H1 (cell line): ENCODE measurements around the gene PPP1R18. TPM values are rescaled to one million over a fixed set of nuclear protein-coding genes. Genes with fewer than 3 reads are reported as not detected.

Experiments used
- CTCF ChIA-PET: fragments of 300-600 bp; sonication (Branson Sonifier 250); formaldehyde crosslinking; loops from one replicate; lab custom pipeline; 2021; ENCODE audit not compliant: partially characterized antibody; lab: Charles Lee
- POLR2A ChIA-PET: fragments of 300-600 bp; sonication (Branson Sonifier 250); formaldehyde crosslinking; loops from one replicate; lab custom pipeline; 2021; ENCODE audit warnings: inconsistent platforms; ENCODE audit not compliant: partially characterized antibody; lab: Charles Lee
- DNase-seq, 2 experiments: peaks; one replicate each; pipeline versions ENCODE4 v3.0.0 to v3.0.0-alpha.2; 2010 to 2022; ENCODE audit warnings: low spot score in 2 of 2, low read depth in 1 of 2, mixed read lengths in 1 of 2
- FAIRE-seq: peaks from 2 replicates; lab custom pipeline; 2011; peaks lifted over from hg19 to GRCh38; lab: Jason Lieb, UNC
- H2AFZ ChIP-seq: 2 replicates; pipeline ENCODE4 v1.8.1; 2012; ENCODE audit warnings: low read length, inconsistent platforms
- H2AK5ac ChIP-seq: 2 replicates; pipeline ENCODE4 v1.6.1; 2013; ENCODE audit warnings: low read depth, low read length
- H2BK120ac ChIP-seq: replicated peaks from 2 replicates; pipeline ENCODE3; 2013; ENCODE audit warnings: low read depth, low read length, inconsistent platforms
- H2BK12ac ChIP-seq: 2 replicates; pipeline ENCODE4 v1.6.1; 2013; ENCODE audit warnings: low read depth, low read length
- H2BK15ac ChIP-seq: 2 replicates; pipeline ENCODE4 v1.6.1; 2013; ENCODE audit warnings: low read length
- H2BK20ac ChIP-seq: 2 replicates; pipeline ENCODE4 v1.6.1; 2013; ENCODE audit warnings: low read length
- H2BK5ac ChIP-seq: 2 replicates; pipeline ENCODE4 v1.6.1; 2013; ENCODE audit warnings: low read depth, low read length
- H3K14ac ChIP-seq: 2 replicates; pipeline ENCODE4 v1.6.1; 2013; ENCODE audit warnings: inconsistent platforms; ENCODE audit not compliant: insufficient read length
- H3K18ac ChIP-seq: 2 replicates; pipeline ENCODE4 v1.6.1; 2013; ENCODE audit warnings: low read length; ENCODE audit errors: extremely low read depth
- H3K23ac ChIP-seq: 2 replicates; pipeline ENCODE4 v1.6.1; 2013; ENCODE audit warnings: inconsistent platforms; ENCODE audit not compliant: insufficient read length
- H3K23me2 ChIP-seq: 2 replicates; pipeline ENCODE4 v1.6.1; 2013; ENCODE audit warnings: low read depth, low read length
- H3K27ac ChIP-seq: 2 replicates; pipeline ENCODE4 v1.6.1; 2011; ENCODE audit warnings: low read depth, low read length, inconsistent platforms
- H3K27me3 ChIP-seq, 4 experiments: replicated peaks in 1 of 4; 1 replicate in 1 of 4; 2 replicates in 3 of 4; pipeline versions ENCODE4 v1.6.1 to v1.8.1; 2011 to 2013; ENCODE audit warnings: low read length in 3 of 4, mild to moderate bottlenecking in 3 of 4, inconsistent platforms in 2 of 4, mixed read lengths in 2 of 4, moderate library complexity in 1 of 4; ENCODE audit not compliant: control insufficient read depth in 3 of 4, insufficient read depth in 3 of 4; ENCODE audit errors: extremely low read depth in 1 of 4
- H3K36me3 ChIP-seq, 4 experiments: 2 replicates each; pipeline versions ENCODE4 v1.6.1 to v1.8.1; 2011 to 2013; ENCODE audit warnings: mild to moderate bottlenecking in 4 of 4, low read length in 3 of 4, moderate library complexity in 2 of 4, control low read depth in 1 of 4, inconsistent platforms in 1 of 4; ENCODE audit not compliant: insufficient read depth in 4 of 4, control insufficient read depth in 2 of 4
- H3K4ac ChIP-seq: replicated peaks from 2 replicates; pipeline ENCODE3; 2013; ENCODE audit warnings: low read length, low read depth, mixed read lengths, inconsistent platforms; ENCODE audit not compliant: insufficient read length
- H3K4me1 ChIP-seq, 4 experiments: replicated peaks in 1 of 4; 1 replicate in 1 of 4; 2 replicates in 3 of 4; pipeline versions ENCODE4 v1.6.1 to v1.8.1; 2011 to 2013; ENCODE audit warnings: low read length in 3 of 4, inconsistent platforms in 2 of 4, mixed read lengths in 1 of 4; ENCODE audit not compliant: insufficient read depth in 4 of 4, control insufficient read depth in 3 of 4
- H3K4me2 ChIP-seq, 2 experiments: 2 replicates each; pipeline versions ENCODE4 v1.6.1 to v1.8.1; 2011 to 2013; ENCODE audit warnings: low read depth in 2 of 2, low read length in 2 of 2, control low read depth in 1 of 2, inconsistent platforms in 1 of 2, mild to moderate bottlenecking in 1 of 2; ENCODE audit not compliant: insufficient read depth in 1 of 2
- H3K4me3 ChIP-seq, 4 experiments: fragments of 200-600, 300-600 bp in 1 of 4; sonication (generic), shearing (Covaris generic), sonication (Bioruptor Twin) in 1 of 4; 2 replicates each; pipeline versions ENCODE4 v1.5.1 to v1.8.1; 2011 to 2016; ENCODE audit warnings: low read length in 4 of 4, low read depth in 3 of 4, control low read depth in 2 of 4, inconsistent platforms in 2 of 4, mild to moderate bottlenecking in 2 of 4, mixed read lengths in 1 of 4, moderate library complexity in 1 of 4; ENCODE audit not compliant: insufficient read depth in 2 of 4; ENCODE audit errors: extremely low read depth in 1 of 4
- H3K56ac ChIP-seq: replicated peaks from 2 replicates; pipeline ENCODE3; 2013; ENCODE audit warnings: low read depth, mild to moderate bottlenecking, mixed read lengths, low read length, inconsistent platforms; ENCODE audit not compliant: insufficient read length
- H3K79me1 ChIP-seq: 2 replicates; pipeline ENCODE4 v1.6.1; 2013; ENCODE audit warnings: low read depth, low read length, control low read depth
- H3K79me2 ChIP-seq, 2 experiments: 2 replicates each; pipeline versions ENCODE4 v1.6.1 to v1.8.1; 2012 to 2013; ENCODE audit warnings: low read length in 2 of 2, mild to moderate bottlenecking in 2 of 2, inconsistent platforms in 1 of 2; ENCODE audit not compliant: insufficient read depth in 2 of 2, control insufficient read depth in 1 of 2
- H3K9ac ChIP-seq, 4 experiments: replicated peaks in 1 of 4; 1 replicate in 1 of 4; 2 replicates in 3 of 4; pipeline versions ENCODE4 v1.6.1 to v1.8.1; 2011 to 2013; ENCODE audit warnings: low read depth in 3 of 4, low read length in 3 of 4, control low read depth in 2 of 4, mild to moderate bottlenecking in 2 of 4, moderate library complexity in 2 of 4, inconsistent platforms in 1 of 4; ENCODE audit errors: extremely low read depth in 1 of 4
- H3K9me3 ChIP-seq, 2 experiments: 2 replicates each; pipeline versions ENCODE4 v1.6.1 to v1.8.1; 2012 to 2013; ENCODE audit warnings: mild to moderate bottlenecking in 2 of 2, moderate library complexity in 2 of 2, control low read depth in 1 of 2, inconsistent platforms in 1 of 2, low read depth in 1 of 2, low read length in 1 of 2, mixed read lengths in 1 of 2; ENCODE audit not compliant: insufficient read depth in 2 of 2
- H4K20me1 ChIP-seq, 2 experiments: replicated peaks in 1 of 2; 2 replicates each; pipeline versions ENCODE3 to v1.8.1; 2011 to 2013; ENCODE audit warnings: inconsistent platforms in 2 of 2, low read length in 2 of 2, mild to moderate bottlenecking in 1 of 2; ENCODE audit not compliant: insufficient read depth in 2 of 2, control insufficient read depth in 1 of 2
- H4K5ac ChIP-seq: 2 replicates; pipeline ENCODE4 v1.6.1; 2013; ENCODE audit warnings: low read length, low read depth, mixed read lengths, inconsistent platforms; ENCODE audit not compliant: insufficient read length
- H4K8ac ChIP-seq: 2 replicates; pipeline ENCODE4 v1.8.0; 2013; ENCODE audit warnings: mild to moderate bottlenecking, moderate library complexity, low read length, inconsistent platforms; ENCODE audit not compliant: insufficient read depth; ENCODE audit errors: extremely low read depth
- H4K91ac ChIP-seq: replicated peaks from 2 replicates; pipeline ENCODE3; 2013; ENCODE audit warnings: low read length, mixed read lengths, inconsistent platforms; ENCODE audit not compliant: insufficient read length
- CHD1 ChIP-seq: IDR thresholded peaks from 2 replicates; pipeline ENCODE4 v1.6.1; 2012; ENCODE audit warnings: low read depth, low read length, improper control_type of control experiment
- CTBP2 ChIP-seq: IDR thresholded peaks from 2 replicates; pipeline ENCODE4 v1.7.0; 2011; ENCODE audit warnings: borderline replicate concordance, mild to moderate bottlenecking, moderate library complexity, mixed read lengths, low read length; ENCODE audit not compliant: insufficient read depth, insufficient read length
- KDM4A ChIP-seq: IDR thresholded peaks from one replicate; pipeline ENCODE4 v1.7.1; 2012; ENCODE audit warnings: low read depth, mild to moderate bottlenecking, moderate library complexity, low read length, inconsistent platforms; ENCODE audit not compliant: severe bottlenecking
- MAFK ChIP-seq: IDR thresholded peaks from 2 replicates; pipeline ENCODE4 v1.6.1; 2012; ENCODE audit warnings: low read depth, mild to moderate bottlenecking, improper control_type of control experiment, low read length
- NRF1 ChIP-seq: IDR thresholded peaks from 2 replicates; pipeline ENCODE4 v1.6.1; 2011; ENCODE audit warnings: mild to moderate bottlenecking, low read depth, low read length, improper control_type of control experiment
- POU5F1 ChIP-seq: IDR thresholded peaks from 2 replicates; pipeline ENCODE4 v1.6.1; 2011; ENCODE audit warnings: low read depth, mild to moderate bottlenecking, low read length, moderate library complexity
- RBBP5 ChIP-seq: IDR thresholded peaks from 2 replicates; pipeline ENCODE4 v1.7.1; 2012; ENCODE audit warnings: low read depth, mild to moderate bottlenecking, inconsistent platforms, low read length, moderate library complexity, borderline replicate concordance
- SP2 ChIP-seq: IDR thresholded peaks from 2 replicates; pipeline ENCODE4 v1.6.1; 2012; ENCODE audit warnings: mild to moderate bottlenecking, low read length, inconsistent platforms
- TCF12 ChIP-seq: IDR thresholded peaks from 2 replicates; pipeline ENCODE4 v1.6.1; 2011; ENCODE audit warnings: low read depth, mild to moderate bottlenecking, low read length
- YY1 ChIP-seq: IDR thresholded peaks from 2 replicates; pipeline ENCODE4 v1.6.1; 2011; ENCODE audit warnings: low read depth, mild to moderate bottlenecking, low read length
- WGBS, 2 experiments: shearing (Covaris generic) in 1 of 2; methylation state at CpG; one replicate each; pipeline versions ENCODE4 v1.1.6 to v1.1.7; 2013 to 2015; ENCODE audit warnings: low lambda C conversion rate in 2 of 2, mixed read lengths in 2 of 2, inconsistent platforms in 1 of 2, low coverage in 1 of 2, missing lambda C conversion rate in 1 of 2; ENCODE audit not compliant: insufficient replicate concordance in 2 of 2, insufficient coverage in 1 of 2, insufficient read length in 1 of 2; ENCODE audit errors: extremely low coverage in 1 of 2, missing lambda C conversion rate in 1 of 2; 5-methylcytosine and 5-hydroxymethylcytosine counted together
- polyA plus RNA-seq, 7 experiments: library from polyadenylated mRNA; depleted of rRNA in 3 of 7; stranded (reverse) in 5 of 7; unstranded in 2 of 7; fragments of >200 nt in 5 of 7; fragments of 200-250 nt in 2 of 7; gene quantifications; 1 replicate in 5 of 7; 2 replicates in 1 of 7; 4 replicates in 1 of 7; pipeline versions ENCODE4 v1.2.1 to v1.2.3, GENCODE V29; 2011 to 2013; ENCODE audit warnings: missing spikeins in 2 of 7, mixed read lengths in 2 of 7
- total RNA-seq: library from RNA; stranded (reverse); fragmentation: NEBNext Ultra II Directional; extraction: Animal tissue kit (Norgen Biotek cat#: 25700); gene quantifications from 2 replicates; pipeline ENCODE4 v1.2.1, GENCODE V29; 2021
- TF ChIP-seq, protein P1 (sequence below), 3 experiments: IDR thresholded peaks; 1 replicate in 2 of 3; 2 replicates in 1 of 3; pipeline versions ENCODE4 v1.5.1 to v1.6.1; 2011; ENCODE audit warnings: low read length in 3 of 3, mild to moderate bottlenecking in 3 of 3, inconsistent platforms in 2 of 3, low read depth in 1 of 3, moderate library complexity in 1 of 3; ENCODE audit not compliant: insufficient read depth in 1 of 3; ENCODE audit errors: control extremely low read depth in 1 of 3

The PPP1R18 gene
- total and polyA plus RNA-seq, 2 of the 8 experiments (the other 6 are each of a cell fraction or from before 2014, with no cell fraction given), result 25.1 to 29.1 TPM

- no peak overlapping the region for H2BK20ac ChIP-seq
- H3K18ac ChIP-seq, result no peak overlapping the region
- ChIA-PET POLR2A (interaction anchor here (1.0 to 8.1 kb wide), 9 partner anchors 7 to 67 kb away, joined by 3 to 50 read pairs (median 4); partner anchors contain the start of genes ATAT1, DHX16 and MDC1), CTCF (interaction anchor here (1.5 to 2.0 kb wide), 2 partner anchors 10 to 13 kb away, joined by 3 to 10 read pairs; no protein-coding TSS in a partner anchor)
- WGBS, 2 experiments, result 95% methylated on average over 7 of the region's 7 CpGs; no CpG with 5 or more reads in 1 of the 2 experiments
- H3K27me3 ChIP-seq, result no peaks in the 10 kb centered on the region
- no peak overlapping the region for H2BK12ac ChIP-seq
- H3K23ac ChIP-seq, result no peak overlapping the region
- H3K79me1 ChIP-seq, result no peaks in the 10 kb centered on the region
- no peak overlapping the region for H3K27ac ChIP-seq
- peaks cover 16 to 73% (median 62%) of the 10 kb centered on the region in 4 experiments for H3K36me3 ChIP-seq
- H2BK15ac ChIP-seq, result no peak overlapping the region
- no peaks in the 10 kb centered on the region for H3K79me2 ChIP-seq
- H3K4me3 ChIP-seq, result no peak overlapping the region
- no peak overlapping the region for H3K9ac ChIP-seq
- FAIRE-seq (no peak), DNase-seq (no peak)
- no peak overlapping the region for H4K8ac ChIP-seq
- no peak overlapping the region for H3K56ac ChIP-seq
- H3K14ac ChIP-seq, result no peak overlapping the region
- no peak overlapping the region for H3K4me2 ChIP-seq
- no peak overlapping the region for H3K4ac ChIP-seq
- H2BK120ac ChIP-seq, result no peak overlapping the region
- H4K91ac ChIP-seq, result no peak overlapping the region
- H4K5ac ChIP-seq, result no peak overlapping the region
- peaks cover 3 to 6% of the 10 kb centered on the region in 2 experiments for H4K20me1 ChIP-seq
- no peaks in the 10 kb centered on the region for H3K23me2 ChIP-seq
- H2BK5ac ChIP-seq, result no peak overlapping the region
- no peak overlapping the region for H2AFZ ChIP-seq
- no peak overlapping the region for H2AK5ac ChIP-seq
- H3K4me1 ChIP-seq, result no peaks in the 10 kb centered on the region
- no peaks in the 10 kb centered on the region for H3K9me3 ChIP-seq
- TF ChIP-seq YY1 (no peak), CHD1 (no peak), TCF12 (no peak), POU5F1 (no peak), RBBP5 (no peak), SP2 (no peak), MAFK (no peak), CTBP2 (no peak), NRF1 (no peak), KDM4A (no peak)
- TF ChIP-seq, protein P1, sequence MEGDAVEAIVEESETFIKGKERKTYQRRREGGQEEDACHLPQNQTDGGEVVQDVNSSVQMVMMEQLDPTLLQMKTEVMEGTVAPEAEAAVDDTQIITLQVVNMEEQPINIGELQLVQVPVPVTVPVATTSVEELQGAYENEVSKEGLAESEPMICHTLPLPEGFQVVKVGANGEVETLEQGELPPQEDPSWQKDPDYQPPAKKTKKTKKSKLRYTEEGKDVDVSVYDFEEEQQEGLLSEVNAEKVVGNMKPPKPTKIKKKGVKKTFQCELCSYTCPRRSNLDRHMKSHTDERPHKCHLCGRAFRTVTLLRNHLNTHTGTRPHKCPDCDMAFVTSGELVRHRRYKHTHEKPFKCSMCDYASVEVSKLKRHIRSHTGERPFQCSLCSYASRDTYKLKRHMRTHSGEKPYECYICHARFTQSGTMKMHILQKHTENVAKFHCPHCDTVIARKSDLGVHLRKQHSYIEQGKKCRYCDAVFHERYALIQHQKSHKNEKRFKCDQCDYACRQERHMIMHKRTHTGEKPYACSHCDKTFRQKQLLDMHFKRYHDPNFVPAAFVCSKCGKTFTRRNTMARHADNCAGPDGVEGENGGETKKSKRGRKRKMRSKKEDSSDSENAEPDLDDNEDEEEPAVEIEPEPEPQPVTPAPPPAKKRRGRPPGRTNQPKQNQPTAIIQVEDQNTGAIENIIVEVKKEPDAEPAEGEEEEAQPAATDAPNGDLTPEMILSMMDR (IDR thresholded peaks at IDR 0.05; ENCODE audit: control extremely low read depth in 1 of 3, insufficient read depth in 1 of 3, low read depth in 1 of 3, low read length in 3 of 3), result no peak
Measured at GRCh38 chr6:30656513-30656912, 29.9 kb downstream of the PPP1R18 start.
